Parathyroid adenoma (tissue), 2 donors: ENCODE results near the gene MGAT3.

ENCODE experiments used
- H2AFZ ChIP-seq: fragments of 300-600 bp; sonication (generic); one replicate; pipeline ENCODE4 v1.7.0; 2017; ENCODE audit warnings: antibody characterized with exemption, mild to moderate bottlenecking
- H3K27ac ChIP-seq: fragments of 300-600 bp; sonication (generic); one replicate; pipeline ENCODE4 v1.7.0; 2017
- H3K27me3 ChIP-seq: fragments of 300-600 bp; sonication (generic); one replicate; pipeline ENCODE4 v1.7.0; 2017; ENCODE audit warnings: low read length; ENCODE audit not compliant: control insufficient read depth, insufficient read depth
- H3K36me3 ChIP-seq: fragments of 300-600 bp; sonication (generic); one replicate; pipeline ENCODE4 v1.7.0; 2017; ENCODE audit warnings: low read length; ENCODE audit not compliant: control insufficient read depth, insufficient read depth
- H3K4me1 ChIP-seq: fragments of 300-600 bp; sonication (generic); one replicate; pipeline ENCODE4 v1.7.0; 2017; ENCODE audit warnings: control low read depth
- H3K4me2 ChIP-seq: fragments of 300-600 bp; sonication (generic); one replicate; pipeline ENCODE4 v1.7.0; 2017; ENCODE audit warnings: low read length
- H3K4me3 ChIP-seq: fragments of 300-600 bp; sonication (generic); one replicate; pipeline ENCODE4 v1.7.0; 2017; ENCODE audit warnings: low read depth, low read length
- H3K79me2 ChIP-seq: fragments of 300-600 bp; sonication (generic); one replicate; pipeline ENCODE4 v1.7.0; 2017; ENCODE audit warnings: control low read depth
- H3K9ac ChIP-seq: fragments of 300-600 bp; sonication (generic); one replicate; pipeline ENCODE4 v1.7.0; 2017; ENCODE audit warnings: mild to moderate bottlenecking
- H3K9me3 ChIP-seq: fragments of 300-600 bp; sonication (generic); one replicate; pipeline ENCODE4 v1.7.0; 2017; ENCODE audit warnings: low read length; ENCODE audit not compliant: control insufficient read depth
- TF ChIP-seq, protein P1 (sequence below): fragments of 300-600 bp; sonication (generic); IDR thresholded peaks from one replicate; pipeline ENCODE4 v1.7.0; 2017; ENCODE audit warnings: antibody characterized with exemption, mild to moderate bottlenecking
- donor health status: primary hyperparathyroidism.

Gene MGAT3

DNA sequence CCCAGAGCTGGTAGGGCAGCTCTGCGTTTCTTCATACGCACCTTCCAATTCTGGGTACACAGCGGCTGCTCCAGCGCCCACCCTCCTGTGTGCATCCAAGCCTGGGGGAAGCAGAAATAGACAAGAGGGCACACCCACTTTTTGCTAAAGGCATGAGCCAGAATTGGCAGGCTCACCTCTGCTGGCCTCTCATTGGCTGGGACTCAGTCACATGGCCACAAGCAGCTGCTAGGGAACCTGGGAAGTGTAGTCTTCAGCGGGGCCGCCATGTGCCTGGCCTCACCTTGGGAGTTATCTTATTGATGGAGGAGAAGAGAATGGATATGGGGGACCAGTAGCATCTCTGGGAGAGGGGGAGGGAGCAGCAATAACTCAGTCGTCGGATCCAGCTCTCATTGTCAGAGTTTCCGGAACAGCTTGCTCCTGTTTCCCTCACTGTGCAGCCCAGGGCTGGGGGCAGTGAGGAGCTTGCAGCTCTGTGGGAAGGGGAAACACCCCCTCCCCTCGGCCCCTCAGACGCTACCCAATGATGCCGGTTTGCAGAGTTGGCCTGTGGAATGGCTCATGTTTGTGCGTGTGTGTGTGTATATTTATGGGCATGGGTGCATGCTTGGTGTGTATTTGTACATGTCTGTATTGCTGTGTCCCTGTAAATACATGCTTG, 33.5 kb downstream of the MGAT3 start:
- H3K36me3 ChIP-seq, result no peaks in the 10 kb centered on the region
- H3K27ac ChIP-seq, result no peak overlapping the region
- TF ChIP-seq, protein P1, sequence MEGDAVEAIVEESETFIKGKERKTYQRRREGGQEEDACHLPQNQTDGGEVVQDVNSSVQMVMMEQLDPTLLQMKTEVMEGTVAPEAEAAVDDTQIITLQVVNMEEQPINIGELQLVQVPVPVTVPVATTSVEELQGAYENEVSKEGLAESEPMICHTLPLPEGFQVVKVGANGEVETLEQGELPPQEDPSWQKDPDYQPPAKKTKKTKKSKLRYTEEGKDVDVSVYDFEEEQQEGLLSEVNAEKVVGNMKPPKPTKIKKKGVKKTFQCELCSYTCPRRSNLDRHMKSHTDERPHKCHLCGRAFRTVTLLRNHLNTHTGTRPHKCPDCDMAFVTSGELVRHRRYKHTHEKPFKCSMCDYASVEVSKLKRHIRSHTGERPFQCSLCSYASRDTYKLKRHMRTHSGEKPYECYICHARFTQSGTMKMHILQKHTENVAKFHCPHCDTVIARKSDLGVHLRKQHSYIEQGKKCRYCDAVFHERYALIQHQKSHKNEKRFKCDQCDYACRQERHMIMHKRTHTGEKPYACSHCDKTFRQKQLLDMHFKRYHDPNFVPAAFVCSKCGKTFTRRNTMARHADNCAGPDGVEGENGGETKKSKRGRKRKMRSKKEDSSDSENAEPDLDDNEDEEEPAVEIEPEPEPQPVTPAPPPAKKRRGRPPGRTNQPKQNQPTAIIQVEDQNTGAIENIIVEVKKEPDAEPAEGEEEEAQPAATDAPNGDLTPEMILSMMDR, result no peak
- no peak overlapping the region for H3K4me2 ChIP-seq
- H3K9me3 ChIP-seq, result no peaks in the 10 kb centered on the region
- H3K27me3 ChIP-seq, result no peaks in the 10 kb centered on the region
- peak overlapping the region; percentile 57 for H2AFZ ChIP-seq
- no peak overlapping the region for H3K4me3 ChIP-seq
- no peak overlapping the region for H3K9ac ChIP-seq
- no peaks in the 10 kb centered on the region for H3K4me1 ChIP-seq
- no peaks in the 10 kb centered on the region for H3K79me2 ChIP-seq

DNA sequence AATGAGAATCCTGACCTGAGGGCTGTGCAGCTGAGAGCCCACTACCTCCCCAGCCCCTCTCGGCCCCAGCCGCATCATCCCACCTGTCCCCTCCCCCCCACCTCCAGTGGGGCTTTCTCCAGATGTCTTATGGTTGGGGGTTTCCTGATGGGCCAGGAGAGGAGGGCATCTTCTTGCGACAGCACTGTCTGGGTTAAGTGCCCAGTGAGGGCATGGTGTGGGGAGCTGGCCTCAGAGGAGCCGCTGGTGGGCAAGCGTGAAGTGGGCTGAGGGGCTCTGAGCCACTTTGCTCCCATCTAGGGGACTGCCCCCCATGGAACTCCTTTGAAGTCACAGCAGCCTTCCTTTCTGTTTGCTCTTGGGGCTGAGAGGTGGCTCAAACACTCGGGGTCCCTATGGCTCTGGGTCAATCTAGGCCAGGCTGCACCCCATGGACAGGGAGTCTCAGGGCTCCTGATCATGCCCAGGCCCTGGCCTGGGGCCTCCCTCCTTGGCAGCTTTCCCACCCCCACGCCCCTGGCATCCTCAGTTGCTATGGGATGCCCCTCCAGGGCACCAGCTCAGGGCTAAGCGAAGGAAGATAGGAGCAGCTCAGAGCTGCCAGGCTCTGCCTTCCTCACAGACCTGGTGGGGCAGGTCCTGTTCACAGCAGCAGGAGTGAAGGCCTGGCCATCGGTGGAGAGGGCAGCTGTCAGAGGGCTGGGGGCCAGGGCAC, 34.3 kb downstream of the MGAT3 start:
- H3K4me1 ChIP-seq, result no peaks in the 10 kb centered on the region
- H3K79me2 ChIP-seq, result no peaks in the 10 kb centered on the region
- no peaks in the 10 kb centered on the region for H3K9me3 ChIP-seq
- no peak overlapping the region for H3K9ac ChIP-seq
- no peaks in the 10 kb centered on the region for H3K36me3 ChIP-seq
- no peak overlapping the region for H3K4me3 ChIP-seq
- no peaks in the 10 kb centered on the region for H3K27me3 ChIP-seq
- H3K4me2 ChIP-seq, result no peak overlapping the region
- no peak overlapping the region for H3K27ac ChIP-seq
- TF ChIP-seq, protein P1, result no peak
- no peak overlapping the region for H2AFZ ChIP-seq

DNA sequence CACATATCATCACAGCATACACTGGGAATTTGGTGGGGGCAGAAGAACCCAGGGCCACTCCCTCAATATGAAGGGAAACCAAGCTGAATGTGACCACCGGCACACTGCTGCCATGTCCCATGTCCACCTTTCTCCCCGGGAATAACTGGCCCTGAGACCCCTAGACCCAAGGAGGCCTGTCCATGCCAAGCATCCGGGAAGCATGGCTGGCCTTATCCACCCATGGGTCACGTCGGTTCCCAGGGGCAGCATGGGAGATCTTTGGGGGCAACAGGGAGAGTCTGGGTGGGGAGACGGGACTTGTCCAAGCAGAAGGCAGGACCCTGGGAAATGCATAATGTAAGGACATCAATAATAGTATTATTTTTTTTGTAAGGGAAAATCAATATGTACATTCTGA, 34.9 kb downstream of the MGAT3 start:
- H3K4me1 ChIP-seq, result no peaks in the 10 kb centered on the region
- H3K9ac ChIP-seq, result no peak overlapping the region
- no peak overlapping the region for H3K27ac ChIP-seq
- no peak overlapping the region for H3K4me2 ChIP-seq
- no peaks in the 10 kb centered on the region for H3K9me3 ChIP-seq
- H3K36me3 ChIP-seq, result no peaks in the 10 kb centered on the region
- H3K4me3 ChIP-seq, result no peak overlapping the region
- H3K27me3 ChIP-seq, result no peaks in the 10 kb centered on the region
- H3K79me2 ChIP-seq, result no peaks in the 10 kb centered on the region
- TF ChIP-seq, protein P1, result no peak
- H2AFZ ChIP-seq, result no peak overlapping the region

DNA sequence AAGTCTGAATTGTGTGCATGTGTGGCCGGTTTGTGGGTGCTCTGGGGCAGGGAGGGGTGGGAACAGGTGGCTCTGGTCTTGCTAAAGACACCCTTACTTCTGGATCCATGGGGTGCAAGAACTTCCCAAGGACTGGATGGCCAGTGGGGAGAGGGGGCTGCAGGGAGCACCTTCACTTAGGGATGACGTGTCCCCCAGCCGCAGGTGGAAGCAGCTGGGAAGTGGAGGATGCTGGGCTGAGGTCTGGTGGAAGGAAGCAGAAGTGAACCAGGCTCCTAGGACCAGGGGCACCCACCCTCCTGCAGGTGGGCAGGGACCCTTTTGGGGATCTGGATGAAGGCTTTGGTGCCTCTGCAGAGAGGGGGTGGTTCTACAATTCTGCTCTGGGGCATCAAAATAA, 35.4 kb downstream of the MGAT3 start:
- no peak overlapping the region for H3K4me2 ChIP-seq
- H3K27me3 ChIP-seq, result no peaks in the 10 kb centered on the region
- H3K9ac ChIP-seq, result no peak overlapping the region
- H3K79me2 ChIP-seq, result no peaks in the 10 kb centered on the region
- H3K4me1 ChIP-seq, result no peaks in the 10 kb centered on the region
- H3K9me3 ChIP-seq, result no peaks in the 10 kb centered on the region
- TF ChIP-seq, protein P1, result no peak
- H3K27ac ChIP-seq, result no peak overlapping the region
- H3K36me3 ChIP-seq, result no peaks in the 10 kb centered on the region
- no peak overlapping the region for H3K4me3 ChIP-seq
- H2AFZ ChIP-seq, result no peak overlapping the region
